GM21515 (cell line): ENCODE results near the gene TMEM238L.

Experiments used
- ATAC-seq: cut with Tn5 transposase; IDR thresholded peaks from one replicate; pipeline ENCODE4 v1.9.1; 2021; ENCODE audit not compliant: unreplicated experiment

Gene TMEM238L

DNA sequence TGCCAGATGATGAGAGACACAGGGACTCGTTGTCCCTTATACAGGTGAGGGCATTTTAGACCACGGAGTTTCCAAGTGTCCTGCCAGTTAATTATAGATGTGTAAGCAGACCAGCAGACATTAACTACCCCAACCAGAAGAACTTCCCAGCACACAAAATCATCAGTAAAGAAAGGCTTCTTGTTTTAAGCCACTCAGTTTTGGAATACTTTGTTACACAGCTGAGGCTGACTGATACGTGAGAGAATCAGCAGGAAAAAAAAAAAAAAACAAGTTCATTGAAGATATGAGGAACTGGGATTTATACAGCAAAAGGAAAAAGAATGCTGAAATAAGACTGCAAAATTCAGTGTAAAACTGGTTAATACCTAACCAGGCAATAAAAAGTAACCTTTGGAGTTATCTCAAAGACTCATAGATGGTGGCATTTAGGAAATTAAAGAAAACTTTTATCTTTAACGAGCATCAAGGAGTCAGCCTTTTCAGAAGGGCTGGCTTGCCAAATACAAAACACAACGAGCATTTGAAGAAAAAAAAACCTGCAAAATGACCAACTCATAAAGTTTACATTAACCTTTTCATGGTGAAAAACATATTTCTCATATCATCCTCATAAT lies 28.1 kb downstream of the TMEM238L start:
- no peak for ATAC-seq

DNA sequence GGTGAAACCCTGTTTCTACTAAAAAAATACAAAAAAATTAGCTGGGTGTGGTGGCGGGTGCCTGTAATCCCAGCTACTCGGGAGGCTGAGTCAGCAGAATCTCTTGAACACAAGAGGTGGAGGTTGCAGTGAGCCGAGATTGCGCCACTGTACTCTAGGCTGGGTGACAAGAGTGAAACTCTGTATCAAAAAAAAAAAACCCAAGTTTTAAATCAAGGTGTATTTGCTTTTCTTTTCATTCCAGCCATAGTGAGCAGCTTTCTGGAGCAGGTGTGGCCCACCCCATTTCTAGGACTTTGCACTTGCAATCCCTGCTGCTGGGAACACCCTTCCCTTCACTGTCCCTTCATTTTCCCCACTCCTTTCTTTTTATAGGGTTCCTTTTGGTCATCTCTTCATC lies 28.8 kb downstream of the TMEM238L start:
- no peak for ATAC-seq

DNA sequence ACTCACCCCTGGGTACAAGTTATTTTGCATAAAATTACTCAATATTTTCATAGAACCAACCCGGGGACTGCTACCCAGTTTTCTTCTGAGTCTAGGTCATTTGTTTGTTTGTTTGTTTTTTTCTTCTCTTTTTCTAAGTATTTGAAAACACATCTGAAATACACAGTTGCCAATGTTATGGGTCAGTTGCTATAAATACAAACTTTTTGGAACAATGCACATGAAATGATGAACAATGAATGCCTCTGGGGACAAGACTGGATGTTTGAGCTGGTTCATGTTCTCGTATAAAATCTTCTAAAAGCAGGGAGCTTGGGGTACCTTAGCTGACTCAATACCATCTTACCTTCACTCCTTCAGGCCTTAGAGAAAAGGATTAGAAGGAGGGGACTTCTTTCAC lies 30.5 kb downstream of the TMEM238L start:
- ATAC-seq: no peak

DNA sequence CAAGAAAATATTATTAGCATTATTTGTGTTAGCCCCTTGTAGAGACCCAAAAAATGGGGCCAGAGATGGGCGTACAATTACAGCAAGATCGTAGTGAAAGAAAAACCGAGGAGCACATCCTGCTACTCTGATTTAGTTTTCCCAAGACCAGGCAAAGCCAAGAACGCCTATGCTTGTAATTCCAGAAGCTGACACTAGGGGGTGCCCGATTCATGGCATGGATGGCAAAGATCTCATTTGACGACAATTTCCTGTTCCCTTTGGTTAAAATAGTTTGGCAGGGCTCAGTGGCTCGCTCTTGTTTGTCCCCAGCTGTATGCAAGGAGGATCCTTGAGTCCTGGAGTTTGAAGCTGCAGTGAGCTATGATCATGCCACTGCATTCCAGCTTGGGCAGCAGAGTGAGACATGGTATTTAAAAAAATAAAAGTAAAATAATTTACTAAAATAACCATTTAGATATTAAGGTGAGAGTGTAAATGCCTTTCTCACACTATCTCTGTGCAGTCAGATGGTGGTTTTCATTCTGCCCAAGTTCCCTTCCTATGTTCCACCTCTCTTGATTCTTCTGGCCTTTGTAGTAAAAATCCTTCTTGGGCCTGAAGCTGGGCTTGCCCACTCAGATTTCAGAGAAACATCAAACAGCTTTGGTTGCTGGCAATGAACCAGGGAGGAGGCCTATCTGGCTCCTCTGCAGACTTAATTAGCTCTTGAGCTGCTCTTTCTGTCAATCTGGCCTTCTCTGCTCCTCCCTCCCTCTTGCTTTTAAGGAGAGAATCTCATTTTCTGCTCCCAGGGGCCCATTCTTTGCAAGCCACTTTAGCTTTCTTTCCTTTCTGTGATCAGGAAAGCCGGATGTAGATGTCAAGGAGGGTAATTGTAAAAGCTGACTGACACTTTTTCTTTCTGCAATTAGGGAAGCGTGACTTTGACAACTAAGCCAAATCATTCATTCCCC lies 31.2 kb downstream of the TMEM238L start:
- ATAC-seq: no peak

DNA sequence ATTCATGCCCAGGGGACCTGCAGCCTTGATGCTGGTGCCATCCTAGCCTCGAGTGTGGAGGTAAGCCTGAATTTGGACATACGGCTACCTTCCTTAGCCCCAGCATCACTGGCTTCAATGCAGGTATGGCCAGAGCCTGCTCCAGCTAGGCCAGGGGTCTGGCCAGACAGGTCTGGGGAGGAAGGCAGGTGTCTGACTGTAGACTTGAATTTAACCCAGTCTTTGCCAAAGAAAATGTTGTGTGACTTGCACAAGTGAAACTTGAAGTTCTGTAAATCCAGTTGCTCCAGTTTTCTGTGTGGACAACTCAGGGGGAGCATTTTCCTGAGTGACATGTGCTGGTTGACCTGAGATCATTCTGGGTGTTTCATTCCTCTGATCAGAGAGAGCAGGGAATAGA lies 32.8 kb downstream of the TMEM238L start:
- ATAC-seq: no peak

DNA sequence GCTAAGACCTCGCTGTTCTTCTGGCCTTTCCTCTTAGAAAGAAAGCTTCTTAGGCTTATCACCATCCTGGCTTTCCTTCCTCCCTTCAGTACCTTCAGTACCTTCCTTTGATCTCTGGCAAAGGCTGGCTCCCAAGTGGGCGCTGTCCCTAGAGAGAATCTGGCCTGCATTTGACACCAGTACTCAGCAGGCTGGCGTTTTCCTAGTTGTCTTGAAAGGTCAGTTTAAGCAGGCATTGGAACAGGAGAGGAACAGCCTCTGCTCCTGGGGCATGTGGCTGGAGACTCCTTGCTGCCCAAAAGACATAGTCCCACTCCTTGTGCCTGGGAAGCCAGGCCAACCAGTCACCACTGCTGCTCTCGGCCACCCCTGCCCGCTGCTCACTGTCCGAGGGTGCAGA lies 34.1 kb downstream of the TMEM238L start:
- no peak for ATAC-seq

DNA sequence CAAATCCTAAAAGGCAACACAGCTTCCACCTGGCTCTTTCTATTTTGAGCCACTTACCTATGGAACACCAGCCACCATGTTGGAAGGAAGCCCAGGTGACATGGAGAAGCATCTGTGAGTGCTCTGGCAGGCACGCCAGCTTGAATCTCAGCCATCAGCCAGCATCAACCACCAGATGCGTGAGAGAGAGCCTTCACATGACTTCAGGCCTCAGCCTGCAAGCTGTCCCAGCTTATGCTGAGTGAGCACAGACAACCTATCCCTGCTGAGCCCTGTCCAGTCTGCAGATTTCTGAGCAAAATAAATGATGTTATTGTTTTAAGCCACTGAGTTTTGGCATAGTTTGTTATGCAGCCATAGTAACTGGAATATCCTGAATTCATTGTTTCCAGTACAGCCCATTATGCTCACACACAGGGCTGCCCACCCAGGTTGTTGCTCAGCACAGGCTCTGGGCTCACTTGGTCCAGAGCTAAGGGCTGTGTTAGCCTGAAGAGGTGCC lies 35.1 kb downstream of the TMEM238L start:
- ATAC-seq: no peak

DNA sequence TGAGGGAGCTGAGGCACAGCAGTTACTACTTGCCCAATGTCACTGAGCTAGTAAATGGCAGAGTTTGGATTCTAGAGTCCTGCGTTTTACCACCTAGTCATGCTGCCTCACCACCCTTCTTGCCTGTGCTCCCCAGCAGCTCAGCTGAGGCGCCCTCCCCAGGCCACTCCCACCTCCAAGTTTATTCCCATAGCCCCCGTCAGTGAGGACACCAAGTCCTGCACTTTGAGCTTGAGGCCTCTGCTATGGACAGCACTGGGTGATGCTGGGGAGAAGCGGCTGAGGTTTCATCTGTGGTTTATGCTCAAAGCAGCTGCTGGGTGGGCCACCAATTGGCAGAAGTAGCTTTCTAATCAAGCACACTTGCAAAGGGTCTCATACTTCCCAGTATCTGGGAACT lies 36.7 kb downstream of the TMEM238L start:
- no peak for ATAC-seq

DNA sequence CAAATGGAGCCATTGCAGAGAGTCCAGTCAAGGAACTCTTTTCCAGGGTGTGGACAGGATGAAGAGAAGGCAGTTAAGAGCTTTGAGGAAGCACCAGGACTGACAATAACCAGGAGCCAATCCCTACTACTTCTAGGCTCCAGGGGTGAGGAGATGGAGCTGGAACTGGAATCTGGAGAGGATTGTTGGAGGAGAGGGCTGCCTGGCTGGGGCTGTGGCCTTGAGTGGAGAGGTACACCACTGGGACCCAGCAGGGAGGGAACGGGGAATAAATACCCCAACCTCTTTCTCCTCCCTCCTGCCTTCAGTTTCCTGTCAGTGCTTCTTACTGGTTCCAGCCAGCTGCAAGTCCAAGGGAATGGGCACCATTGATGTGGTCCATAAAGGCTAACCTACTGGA lies 41.9 kb downstream of the TMEM238L start:
- ATAC-seq: no peak

DNA sequence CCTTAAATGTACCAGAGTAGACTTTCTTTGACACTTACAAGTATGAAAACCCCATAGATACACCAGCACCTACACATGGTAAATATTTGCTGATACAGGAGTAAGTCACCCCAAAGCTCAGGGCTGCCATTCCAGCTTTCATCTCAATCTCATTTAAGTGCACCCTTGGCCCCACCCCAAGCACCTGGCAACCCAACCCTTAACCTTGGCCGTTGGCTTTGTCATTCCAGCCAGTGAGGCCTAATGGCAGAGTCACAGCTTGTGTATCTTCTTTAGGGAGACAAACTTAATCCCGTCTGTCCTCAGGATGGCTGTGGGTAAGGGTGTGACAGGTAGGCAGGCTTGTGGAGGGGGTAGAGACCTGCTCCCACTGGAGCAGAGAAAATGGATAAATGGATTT lies 42.6 kb downstream of the TMEM238L start:
- no peak for ATAC-seq

DNA sequence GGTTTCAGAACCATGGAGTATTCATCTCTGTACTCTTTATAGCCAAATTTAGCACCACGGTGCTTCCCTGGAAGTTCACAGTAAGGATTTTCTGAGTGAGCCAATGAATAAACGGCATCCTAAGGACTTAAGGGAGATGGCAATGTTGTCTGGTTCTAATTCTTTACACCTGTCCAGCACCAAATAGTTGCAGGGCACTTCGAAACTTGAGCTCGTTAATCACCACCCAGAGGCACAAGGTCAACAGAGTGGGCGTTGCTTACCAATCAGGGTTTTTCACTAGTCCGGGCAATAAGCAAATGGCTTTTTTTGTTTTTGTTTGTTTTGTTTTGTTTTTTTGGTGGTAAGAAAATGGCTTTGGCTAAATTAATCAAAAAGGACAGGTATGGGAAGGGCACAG lies 45.8 kb downstream of the TMEM238L start:
- ATAC-seq: no peak

DNA sequence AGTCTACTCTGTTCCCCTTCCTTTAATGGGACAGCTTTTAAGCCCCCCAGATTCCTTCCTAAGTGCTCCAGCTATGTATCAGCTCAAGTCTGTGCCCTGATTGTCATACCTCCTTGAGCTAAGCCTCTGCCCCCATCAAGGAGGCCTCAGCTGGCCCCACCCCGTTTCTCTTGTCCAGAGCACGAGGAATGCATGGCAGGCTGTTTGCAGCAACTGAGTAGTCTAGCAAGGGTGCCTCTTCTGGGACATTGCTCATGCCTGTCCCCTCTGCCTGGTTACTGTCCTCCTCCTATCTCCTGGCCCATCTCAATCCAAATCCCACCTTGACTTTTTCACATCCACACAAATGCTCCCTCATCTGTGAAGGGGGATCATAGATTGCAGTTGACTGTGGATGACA lies 46.3 kb downstream of the TMEM238L start:
- ATAC-seq: no peak

DNA sequence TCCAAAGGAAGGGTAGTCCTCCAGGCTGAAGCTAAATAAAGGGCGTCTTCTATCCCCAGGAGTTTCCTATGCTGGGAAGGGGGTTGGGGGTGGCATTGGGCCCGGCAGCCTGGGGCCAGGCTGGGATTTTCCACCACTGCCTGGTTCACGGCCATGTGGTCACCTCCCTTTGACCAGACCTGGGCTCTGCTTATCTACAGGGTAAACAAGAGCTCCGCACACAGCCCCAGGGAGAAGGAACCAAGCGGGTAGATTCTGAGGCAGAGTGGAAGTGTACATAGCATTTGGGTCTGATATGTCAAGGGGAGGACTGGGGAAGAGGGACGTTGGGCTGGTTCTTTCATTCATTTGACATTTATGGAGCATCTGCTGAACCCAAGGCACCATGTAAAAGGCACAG lies 46.8 kb downstream of the TMEM238L start:
- no peak for ATAC-seq

DNA sequence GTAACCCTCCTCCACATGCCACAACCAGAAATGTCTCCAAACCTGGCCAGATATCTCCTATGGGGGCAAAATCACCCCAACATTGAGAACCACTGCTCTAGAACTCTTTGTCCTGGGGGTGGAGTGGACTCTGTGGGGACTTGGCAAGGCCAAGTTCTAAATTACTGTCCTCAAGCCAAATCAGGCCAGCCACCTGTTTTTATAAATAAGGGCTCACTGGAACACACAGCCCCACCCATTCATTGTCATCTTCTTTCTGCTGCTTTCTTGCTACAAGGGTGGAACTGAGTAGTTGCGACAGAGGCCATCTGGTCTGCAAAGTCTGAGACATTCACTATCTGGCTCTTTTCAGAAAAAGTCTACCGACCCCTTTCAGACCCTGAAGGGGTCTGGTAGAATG lies 47.3 kb downstream of the TMEM238L start:
- no peak for ATAC-seq

DNA sequence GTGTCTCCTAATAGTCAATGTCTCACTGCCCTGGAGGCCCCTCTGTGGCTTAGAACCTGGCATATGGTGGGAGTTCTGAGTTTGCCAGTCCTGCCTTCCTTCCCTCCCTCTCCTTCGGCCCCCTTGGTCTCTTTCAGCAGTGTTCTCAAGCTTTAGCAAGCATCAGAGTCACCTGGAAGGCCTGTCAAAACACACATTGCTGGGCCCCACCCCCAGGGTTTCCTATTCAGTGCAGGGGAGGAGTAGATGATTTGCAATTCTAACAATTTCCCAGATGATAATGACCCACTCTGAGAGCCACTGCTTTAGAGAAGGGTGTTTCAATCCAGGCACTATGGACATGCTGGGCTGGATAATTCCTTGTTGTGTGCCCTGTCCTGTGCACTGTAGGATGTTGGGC lies 47.7 kb downstream of the TMEM238L start:
- no peak for ATAC-seq

DNA sequence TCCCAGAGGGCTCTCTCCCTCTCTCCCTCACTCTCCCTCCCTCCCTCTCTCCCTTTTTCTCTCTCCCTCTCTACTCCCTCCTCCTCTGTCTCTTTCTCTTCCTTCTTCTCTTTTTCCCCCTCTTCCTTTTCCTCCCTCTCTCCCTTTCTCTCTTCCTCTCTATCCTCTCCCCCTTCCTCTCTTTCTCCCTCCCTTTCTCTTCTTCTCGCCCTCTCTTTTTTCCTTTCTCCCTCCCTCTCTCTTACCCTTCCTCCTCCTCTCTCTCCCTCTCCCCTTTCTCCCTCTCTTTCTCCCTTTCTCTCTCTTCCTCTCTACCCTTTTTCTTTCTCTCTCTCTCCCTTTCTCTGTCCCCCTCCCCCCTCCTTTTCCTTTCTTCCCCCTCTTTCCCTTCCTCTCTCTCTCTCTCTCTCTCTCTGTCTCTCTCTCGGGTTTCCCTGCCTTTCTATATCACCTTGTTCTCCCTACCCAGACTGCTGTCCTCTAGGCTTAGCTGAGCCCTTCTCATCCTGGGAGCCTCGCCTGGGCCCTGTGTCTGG lies 48.2 kb downstream of the TMEM238L start:
- no peak for ATAC-seq

DNA sequence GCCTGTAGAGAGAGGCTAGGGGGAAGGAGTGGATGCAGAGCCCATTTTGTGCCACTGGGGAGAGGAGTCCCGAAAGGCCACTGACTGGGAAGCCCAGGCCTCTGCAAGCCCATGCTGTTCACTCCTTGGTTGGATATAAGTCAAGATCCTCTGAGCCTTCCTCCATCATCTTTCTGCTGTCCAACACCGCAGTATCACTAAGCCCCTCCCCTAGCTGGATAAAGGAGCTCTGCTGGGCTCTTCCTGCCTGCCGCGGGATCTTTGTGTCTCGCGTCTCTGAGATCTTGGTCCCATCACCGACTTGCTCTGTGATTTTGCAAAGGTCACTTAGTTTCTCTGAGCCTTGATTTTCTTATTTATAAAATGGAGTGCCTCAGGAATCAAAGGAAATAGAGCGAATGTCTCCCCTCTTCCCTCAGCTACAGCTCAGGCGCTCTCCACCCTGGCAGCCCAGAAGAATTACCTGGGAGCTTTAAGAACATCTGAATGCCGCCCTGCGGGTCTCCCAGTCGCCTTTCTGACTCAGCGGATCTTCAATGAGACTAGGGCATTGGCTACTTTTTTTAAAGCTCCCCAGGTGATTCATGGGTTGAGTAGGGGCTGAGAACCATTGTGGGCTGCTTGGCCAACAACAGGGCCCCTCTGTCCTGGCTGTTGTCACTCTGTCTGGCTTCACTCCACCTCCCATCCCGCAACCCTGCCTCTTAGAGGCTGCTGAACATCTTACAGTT lies 48.9 kb downstream of the TMEM238L start:
- no peak for ATAC-seq

DNA sequence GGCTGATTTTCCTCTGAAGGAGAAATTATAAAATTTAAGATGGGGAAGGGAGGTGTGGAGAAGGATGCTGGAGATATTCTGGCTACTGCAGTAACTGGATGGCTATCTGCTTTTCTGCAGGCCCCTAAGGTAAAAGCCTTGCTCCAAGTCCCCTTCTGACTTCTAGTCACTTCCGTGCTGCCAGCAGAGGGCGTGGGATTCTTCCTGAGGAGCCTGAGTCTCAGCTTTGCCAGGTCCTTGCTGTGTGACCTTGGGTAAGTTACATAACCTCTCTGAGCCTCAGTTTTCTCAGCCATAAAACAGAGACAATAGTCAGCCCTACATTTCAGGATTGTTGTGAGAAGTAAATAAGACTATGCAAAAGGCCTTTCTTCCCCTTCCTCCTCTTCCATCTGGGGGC lies 49.8 kb downstream of the TMEM238L start:
- no peak for ATAC-seq

DNA sequence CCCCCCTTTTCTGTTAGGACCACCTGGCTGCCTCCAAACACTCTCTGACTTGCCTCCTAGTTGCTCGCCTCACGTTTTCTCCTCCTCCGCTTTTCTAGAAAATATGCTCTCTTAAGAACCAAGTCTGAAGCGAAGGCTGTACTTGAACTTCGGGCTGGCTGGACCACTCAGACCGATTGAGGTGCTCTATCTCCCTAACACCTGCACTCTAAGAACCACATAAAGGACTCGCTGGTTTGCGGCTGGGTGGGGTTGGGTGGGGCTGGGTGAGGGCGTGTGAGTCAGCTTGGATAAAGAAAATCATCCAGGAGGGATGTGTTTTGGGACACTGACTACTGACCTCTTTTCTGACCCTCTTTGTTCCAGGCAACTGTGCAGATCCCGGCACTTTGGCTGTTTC lies 51.2 kb downstream of the TMEM238L start:
- ATAC-seq: no peak

DNA sequence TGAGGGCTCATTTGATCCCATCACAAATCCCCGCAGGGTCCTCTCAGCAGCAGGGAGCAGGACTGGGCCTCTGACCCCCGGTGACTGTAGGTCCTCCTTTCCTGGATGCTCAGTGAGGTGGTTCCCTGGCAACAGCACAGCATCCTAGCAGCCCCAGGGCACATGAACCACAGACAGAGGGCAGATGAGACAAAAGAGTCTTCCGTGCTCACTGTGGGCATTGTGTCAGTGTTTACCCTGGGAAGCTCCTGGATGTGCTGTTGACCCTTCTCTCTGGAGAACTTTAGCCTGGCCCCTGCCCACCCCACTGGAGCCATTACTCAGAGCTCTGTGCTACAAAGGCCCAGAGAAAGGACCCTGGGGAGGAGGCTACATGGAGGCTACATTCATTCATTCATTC lies 52.3 kb downstream of the TMEM238L start:
- no peak for ATAC-seq

DNA sequence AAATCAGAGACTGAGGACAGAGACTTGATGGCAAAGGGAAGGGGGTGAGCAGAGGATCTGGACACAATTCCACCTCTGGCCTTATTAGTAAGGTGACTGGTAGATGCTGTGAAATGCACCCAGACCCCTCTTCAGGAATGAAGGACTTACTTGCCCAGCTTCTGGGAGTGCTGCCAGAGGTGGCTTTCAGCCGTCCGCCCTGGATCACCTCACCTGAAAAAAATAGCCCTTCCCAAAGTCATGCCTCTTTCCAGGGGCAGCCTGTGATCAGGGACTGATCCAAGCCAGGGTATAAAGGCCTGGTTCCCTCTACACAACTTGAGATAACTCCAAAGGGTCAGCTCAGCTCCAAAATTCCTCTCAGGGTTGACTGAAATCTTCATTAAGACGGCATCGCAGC lies 53.7 kb downstream of the TMEM238L start:
- no peak for ATAC-seq
